Activated CD8-positive, alpha-beta memory T cell treated with anti-CD3 and anti-CD28 coated beads for 1 hour (primary cell): ENCODE measurements around the gene ATP5PO.

Experiments used
- DNase-seq, 2 donors: peaks; one replicate each; pipeline ENCODE4 v3.0.0-alpha.2; 2020; ENCODE audit warnings: low read depth in 1 of 2; ENCODE audit errors: extremely low read depth in 1 of 2

The ATP5PO gene

GRCh38 chr21:33915368-33916199, at the start of gene ATP5PO:
Gene ATP5PO (minus strand): TSS chr21:33915804. CDS start chr21:33915763, 41 bp downstream.
- DNase-seq, result peak; percentile 89 to 93

- DNase-seq, result no peak
Measured at GRCh38 chr21:33964706-33965325, 49.2 kb upstream of the ATP5PO start.

DNA sequence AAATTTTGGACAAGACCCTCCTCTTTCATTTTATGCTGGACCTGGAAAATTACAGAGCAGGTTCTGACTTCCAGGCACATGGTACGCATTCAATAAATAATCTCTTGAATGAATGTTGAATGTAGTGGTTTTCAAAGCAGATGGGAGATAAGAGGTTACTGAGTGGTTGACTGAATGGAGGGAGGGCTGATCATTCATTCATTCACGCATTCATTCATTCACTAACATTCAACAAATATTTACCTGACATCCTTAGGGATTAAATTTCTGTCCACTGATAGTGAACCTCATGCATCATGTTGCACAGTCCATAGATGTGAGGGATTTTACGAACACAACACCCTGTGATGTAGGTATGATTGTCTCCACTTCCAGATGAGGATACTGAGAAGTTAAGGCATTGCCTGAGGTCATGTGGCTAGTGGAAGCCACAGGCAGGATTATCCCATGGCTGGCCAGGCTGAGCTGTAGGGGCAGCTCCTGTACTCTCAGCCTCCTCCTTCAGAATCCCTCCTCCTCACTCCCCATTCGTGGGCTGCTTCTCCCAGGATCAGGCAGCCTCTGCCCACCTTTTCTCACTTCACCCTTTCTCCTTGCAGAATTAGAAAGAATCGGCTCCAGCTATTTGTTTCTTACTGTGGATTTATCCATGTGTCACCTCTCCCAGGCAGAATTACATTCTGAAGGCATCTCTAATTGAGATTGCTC, 48.4 kb upstream of the ATP5PO start:
- DNase-seq, result no peak

GRCh38 chr21:33962290-33962689, 46.7 kb upstream of the ATP5PO start:
- no peak for DNase-seq

DNA sequence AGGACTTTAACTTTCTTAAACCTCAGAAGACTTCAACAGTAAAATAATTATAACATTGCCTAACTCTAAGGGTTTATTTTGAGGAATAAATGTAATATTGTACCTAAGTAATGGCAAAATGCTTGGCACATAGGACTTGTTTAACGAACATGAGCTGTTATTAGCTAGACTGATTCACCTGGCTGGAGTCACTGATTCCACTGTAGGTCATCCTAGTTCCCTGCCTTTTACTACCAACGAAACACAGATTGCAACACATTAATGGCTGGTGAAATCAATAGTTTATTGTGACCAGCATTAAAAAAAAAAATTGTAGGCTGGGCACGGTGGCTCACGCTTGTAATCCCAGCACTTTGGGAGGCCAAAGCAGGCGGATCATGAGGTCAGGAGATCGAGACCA, 45.5 kb upstream of the ATP5PO start:
- DNase-seq, result no peak

DNA sequence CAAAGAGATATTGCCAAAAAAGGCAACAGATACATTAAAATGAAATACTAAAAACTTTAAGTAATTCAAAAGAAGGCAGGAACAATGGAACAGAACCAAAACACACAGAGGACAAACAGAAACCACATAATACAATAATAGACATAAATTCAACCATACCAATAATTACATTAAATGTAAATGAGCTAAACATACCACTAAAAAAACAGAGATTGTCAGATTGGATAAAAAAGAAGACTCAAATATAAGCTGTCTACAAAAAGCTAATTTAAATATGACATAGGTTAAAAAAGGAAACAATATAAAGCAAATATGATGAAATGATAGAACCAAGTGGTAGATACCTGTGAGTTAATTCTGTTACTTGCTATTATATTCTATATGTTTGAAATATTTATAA, 44.1 kb upstream of the ATP5PO start:
- DNase-seq, result no peak

DNA sequence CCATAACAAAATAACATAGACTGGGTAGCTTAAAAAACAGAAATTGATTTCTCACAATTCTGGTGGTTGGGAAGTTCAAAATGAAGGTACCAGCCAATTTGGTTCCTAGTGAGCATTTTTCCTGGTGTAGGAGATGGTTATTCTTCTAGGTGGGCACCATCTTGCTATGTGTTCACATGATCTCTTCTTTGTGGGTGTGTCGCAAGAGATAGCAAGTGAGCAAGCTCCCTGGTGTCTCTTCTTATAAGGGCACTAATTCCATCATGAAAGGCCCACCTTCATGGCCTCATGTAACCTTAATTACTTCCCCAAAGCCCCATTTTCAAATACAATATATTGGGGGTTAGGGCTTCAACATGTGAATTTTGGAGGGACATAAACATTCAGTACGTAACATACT, 38.8 kb upstream of the ATP5PO start:
- DNase-seq, result no peak

DNA sequence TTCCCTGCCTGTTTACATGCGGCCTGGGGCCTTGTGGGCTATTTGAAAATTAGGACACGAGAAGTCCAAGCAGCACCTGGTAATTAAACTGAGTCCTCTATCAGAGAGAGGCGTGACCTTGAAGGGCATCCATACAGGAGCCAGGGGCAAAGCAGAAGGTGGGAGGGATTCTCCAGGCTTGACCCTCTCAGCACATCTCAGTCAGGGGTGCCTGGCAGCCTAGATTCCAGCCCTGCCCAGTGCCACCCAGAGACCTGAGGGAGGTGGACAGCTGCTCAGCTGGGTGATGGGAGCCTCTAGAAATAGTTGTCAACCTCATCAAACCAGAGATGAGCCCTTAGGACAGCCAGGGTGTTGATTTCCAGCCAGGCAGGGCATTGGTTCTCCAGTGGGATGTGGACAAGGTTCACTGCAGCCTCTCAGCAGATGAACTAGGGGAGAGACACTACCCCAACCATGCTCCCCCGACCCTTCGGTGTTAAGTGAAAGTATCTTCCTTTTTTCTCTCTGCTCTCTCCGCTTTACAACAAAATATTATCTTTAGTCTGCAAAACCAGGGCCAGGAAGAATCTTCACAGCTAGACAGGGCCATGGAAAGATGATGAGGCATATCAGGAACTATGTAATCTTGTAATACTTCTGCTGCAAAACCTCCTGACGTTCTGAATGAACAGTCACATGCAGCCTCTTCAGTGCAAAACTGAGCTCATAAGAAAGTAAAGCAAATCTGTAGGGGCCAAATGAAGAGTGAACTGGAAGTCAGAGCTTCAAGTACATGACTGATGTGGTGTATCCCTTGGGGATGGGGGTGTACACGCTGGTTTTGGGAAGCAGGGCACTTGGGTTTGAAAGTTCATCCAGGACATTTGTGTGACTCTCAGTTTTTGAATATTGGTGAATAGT, 35.9 kb upstream of the ATP5PO start:
- DNase-seq, result no peak

- DNase-seq, result no peak
Measured at GRCh38 chr21:33950431-33951079, 35.0 kb upstream of the ATP5PO start.

DNA sequence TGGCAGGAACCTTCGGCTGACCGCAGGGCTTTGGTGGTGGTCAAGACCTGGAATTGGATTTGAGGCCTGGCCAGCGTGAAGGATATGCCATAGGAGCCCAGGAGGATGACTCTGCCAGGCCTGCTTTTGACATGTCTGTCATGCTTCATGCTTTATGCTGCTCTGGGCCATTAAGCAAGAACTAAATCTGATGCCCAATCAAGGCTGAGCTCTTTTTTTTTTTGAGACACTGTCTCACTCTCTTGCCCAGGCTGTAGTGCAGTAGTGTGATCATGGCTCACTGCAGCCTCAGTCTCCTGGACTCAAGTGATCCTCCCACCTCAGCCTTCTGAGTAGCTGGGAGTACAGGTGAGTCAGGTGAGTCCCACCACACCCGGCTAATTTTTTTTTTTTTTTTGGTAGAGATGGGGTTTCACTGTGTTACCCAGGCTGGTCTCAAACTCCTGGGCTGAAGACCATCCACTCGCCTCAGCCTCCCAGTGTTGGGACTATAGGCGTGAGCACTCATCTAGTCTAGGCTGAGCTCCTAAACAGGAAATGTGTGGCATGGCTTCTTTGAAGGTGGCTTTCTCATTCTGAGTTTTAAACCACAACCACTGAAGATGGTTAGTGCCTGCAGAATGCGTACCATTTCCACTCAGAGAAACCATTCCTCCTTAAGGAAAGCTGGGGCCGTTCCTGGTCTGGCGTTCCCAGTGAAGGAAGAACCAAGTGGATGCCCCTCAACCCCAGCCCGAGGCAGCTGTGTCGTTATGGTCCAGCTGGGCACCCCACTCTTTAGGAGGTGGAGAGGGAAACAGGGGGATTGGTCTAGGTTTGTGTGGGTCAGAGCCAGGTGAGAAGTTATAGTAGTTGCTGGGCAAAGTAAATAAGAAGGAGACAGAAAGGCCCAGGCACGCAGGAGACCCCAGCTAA, 34.2 kb upstream of the ATP5PO start:
- no peak for DNase-seq

- no peak for DNase-seq
Measured at GRCh38 chr21:33948951-33949444, 33.4 kb upstream of the ATP5PO start.

- DNase-seq, result peak; percentile 61 to 63
Measured at GRCh38 chr21:33948096-33948950, 32.7 kb upstream of the ATP5PO start.

DNA sequence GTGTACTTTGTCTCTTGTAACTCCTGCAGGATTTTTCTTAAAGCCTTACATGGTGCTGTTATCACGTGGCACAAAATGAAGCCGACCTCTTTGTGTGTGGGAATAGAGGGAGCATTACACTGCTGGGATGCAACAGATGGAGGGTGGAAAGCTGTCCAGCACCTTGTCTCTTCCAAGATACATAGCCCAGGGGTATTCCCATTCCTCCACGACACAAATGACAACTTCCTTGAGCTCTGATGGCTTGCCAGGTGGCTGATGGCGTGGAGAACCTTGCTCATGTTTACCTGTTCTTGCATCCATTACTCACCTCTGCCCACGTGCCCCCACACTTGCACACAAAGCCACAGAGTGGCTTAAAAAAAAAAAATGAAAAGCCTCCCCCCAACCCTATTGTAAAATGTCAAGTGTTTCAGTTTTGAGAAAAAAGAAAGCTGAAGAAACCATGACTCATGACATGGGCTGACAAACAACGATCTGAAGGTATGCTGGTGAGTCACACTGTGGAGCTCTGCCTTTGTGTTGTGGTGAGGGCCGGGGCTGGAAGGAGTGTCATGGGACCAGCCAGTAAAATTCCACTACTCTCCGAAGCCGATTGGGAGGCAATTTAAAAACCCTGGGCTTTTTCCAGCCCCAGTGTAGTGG, 32.0 kb upstream of the ATP5PO start:
- peak; percentile 60 to 77 for DNase-seq

DNA sequence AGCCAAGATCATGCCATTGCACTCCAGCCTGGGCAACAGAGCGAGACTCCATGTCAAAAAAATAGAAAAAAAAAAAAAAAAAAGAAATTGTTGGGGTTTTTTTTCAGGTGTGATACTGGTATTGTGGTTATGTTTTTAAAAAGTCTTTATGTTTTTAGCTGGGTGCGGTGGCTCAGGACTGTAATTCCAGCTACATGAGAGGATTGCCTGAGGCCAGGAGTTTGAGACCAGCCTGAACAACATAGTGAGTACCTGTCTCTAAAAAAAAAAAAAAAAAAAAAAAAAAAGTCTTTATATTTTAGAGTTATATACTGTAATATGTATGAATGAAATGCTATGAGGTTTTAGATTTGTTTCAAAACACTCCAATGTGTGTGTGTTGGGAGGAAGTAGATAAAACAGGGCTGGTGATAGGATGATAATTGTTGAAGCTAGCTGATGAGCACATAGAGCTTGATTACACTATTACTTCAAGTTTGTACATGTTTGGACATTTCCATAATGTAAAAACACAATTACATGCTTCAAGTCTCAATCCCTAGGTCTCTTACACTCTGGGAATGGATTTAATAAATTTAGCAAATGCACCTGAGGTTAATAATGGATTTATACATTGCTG, 30.2 kb upstream of the ATP5PO start:
- DNase-seq, result no peak

DNA sequence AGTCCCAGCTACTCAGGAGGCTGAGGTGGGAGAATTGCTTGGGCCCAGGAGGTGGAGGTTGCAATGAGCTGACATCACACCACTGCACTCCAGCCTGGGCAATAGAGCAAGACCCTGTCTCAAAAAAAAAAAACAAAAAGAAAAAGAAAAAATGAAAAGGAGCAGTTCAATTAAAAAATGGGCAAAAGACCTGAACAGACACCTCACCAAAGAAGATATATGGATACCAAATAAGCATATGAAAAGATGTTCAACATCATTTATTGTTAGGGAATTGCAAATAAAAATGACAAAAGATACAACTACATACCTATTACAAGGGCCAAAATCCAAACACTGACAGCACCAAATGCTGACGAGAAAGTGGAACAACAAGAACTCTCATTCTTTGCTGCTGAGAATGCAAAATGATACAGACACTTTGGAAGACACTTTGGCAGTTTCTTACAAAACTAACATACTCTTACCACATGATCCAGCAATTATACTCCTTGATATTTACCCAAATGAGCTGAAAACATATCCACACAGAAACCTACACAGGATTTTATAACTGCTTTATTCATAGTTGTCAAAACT, 28.7 kb upstream of the ATP5PO start:
- no peak for DNase-seq

- no peak for DNase-seq
Measured at GRCh38 chr21:33943293-33943692, 27.7 kb upstream of the ATP5PO start.

DNA sequence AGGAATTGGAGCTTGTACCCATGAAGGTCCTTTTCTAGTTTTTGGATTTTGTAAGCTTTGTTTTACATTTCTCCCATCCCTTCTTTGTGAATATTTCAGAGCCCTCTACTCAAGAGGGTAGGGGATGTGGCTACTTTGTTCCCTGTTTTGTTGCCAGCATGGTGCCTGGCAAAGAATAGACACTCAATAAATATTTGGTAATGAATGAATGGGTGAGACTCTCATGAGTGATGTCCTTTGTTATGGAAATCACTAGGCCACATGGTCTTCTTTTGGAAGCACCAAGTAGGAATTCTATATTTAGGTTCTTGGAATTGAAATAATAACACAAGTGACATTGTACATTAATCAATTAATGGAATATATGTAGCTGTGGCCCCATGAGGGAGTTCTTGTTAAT, 26.8 kb upstream of the ATP5PO start:
- DNase-seq, result no peak
